GM06990 (cell line): ENCODE data around the gene STOX1.
"Not testable (repeated sequence)": the region's sequence is repeated elsewhere in the genome, so short reads cannot be mapped to it uniquely, and the experiment has no call there.

Experiments
- DNase-seq: peaks from one replicate; pipeline ENCODE4 v3.0.0-alpha.2; 2011; ENCODE audit not compliant: insufficient read length; ENCODE audit errors: extremely low read depth
- H3K27me3 ChIP-seq: replicated peaks from 2 replicates; pipeline ENCODE4 v1.6.0; 2011; ENCODE audit warnings: low read length; ENCODE audit not compliant: control insufficient read depth, insufficient read depth
- H3K36me3 ChIP-seq: 2 replicates; pipeline ENCODE4 v1.5.1; 2011; ENCODE audit warnings: low read length; ENCODE audit not compliant: control insufficient read depth, insufficient read depth
- H3K4me3 ChIP-seq: replicated peaks from 2 replicates; pipeline ENCODE4 v1.5.1; 2011; ENCODE audit warnings: low read depth, mild to moderate bottlenecking, control low read depth, low read length
- TF ChIP-seq, protein P1 (sequence below): IDR thresholded peaks from 2 replicates; pipeline ENCODE4 v1.5.1; 2011; ENCODE audit warnings: low read length, control low read depth, mild to moderate bottlenecking, inconsistent platforms; ENCODE audit not compliant: insufficient read depth, poor library complexity, severe bottlenecking

Gene STOX1

GRCh38 chr10:68901105-68901927 lies 74.0 kb downstream of the STOX1 start, which contains the start of gene DDX50:
Gene DDX50 (plus strand): TSS chr10:68901315. CDS start chr10:68901385, 70 bp downstream.
- no peaks in the 10 kb centered on the region for H3K27me3 ChIP-seq
- DNase-seq: peak; percentile 93
- TF ChIP-seq, protein P1, sequence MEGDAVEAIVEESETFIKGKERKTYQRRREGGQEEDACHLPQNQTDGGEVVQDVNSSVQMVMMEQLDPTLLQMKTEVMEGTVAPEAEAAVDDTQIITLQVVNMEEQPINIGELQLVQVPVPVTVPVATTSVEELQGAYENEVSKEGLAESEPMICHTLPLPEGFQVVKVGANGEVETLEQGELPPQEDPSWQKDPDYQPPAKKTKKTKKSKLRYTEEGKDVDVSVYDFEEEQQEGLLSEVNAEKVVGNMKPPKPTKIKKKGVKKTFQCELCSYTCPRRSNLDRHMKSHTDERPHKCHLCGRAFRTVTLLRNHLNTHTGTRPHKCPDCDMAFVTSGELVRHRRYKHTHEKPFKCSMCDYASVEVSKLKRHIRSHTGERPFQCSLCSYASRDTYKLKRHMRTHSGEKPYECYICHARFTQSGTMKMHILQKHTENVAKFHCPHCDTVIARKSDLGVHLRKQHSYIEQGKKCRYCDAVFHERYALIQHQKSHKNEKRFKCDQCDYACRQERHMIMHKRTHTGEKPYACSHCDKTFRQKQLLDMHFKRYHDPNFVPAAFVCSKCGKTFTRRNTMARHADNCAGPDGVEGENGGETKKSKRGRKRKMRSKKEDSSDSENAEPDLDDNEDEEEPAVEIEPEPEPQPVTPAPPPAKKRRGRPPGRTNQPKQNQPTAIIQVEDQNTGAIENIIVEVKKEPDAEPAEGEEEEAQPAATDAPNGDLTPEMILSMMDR: no peak
- no peaks in the 10 kb centered on the region for H3K36me3 ChIP-seq
- peak within 1 kb of the TSS; percentile 79 for H3K4me3 ChIP-seq

GRCh38 chr10:68902382-68902781 lies 75.1 kb downstream of the STOX1 start:
- peak overlapping the region; percentile 79 for H3K4me3 ChIP-seq
- DNase-seq: no peak
- H3K27me3 ChIP-seq: no peaks in the 10 kb centered on the region
- H3K36me3 ChIP-seq: no peaks in the 10 kb centered on the region; the same call in none of the 2 replicates
- TF ChIP-seq, protein P1: no peak

DNA sequence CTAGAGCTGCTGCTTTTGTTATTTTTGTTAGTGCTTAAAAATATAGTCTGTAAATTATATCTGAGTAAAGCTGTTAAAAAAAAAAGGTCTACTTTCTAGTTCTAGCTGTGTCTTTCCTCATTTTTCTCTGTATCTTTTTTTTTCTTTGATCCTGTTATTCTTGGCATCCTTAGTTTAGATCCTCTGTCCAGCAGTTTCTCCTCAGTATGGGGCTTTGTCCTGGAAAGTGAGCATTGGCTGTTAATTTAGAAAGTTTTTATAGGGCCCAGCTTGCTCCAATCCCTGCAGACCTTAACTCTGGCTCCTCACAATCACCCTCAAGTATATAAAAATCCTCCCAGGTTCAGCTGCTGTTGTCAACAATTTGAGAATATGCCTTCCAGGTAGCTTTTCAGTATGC lies 97.3 kb downstream of the STOX1 start:
- H3K27me3 ChIP-seq: no peaks in the 10 kb centered on the region

GRCh38 chr10:68925489-68925888 lies 98.2 kb downstream of the STOX1 start:
- H3K4me3 ChIP-seq: no peak overlapping the region
- TF ChIP-seq, protein P1: no peak
- no peaks in the 10 kb centered on the region for H3K27me3 ChIP-seq
- no peak for DNase-seq
- peaks cover 3% of the 10 kb centered on the region for H3K36me3 ChIP-seq

More for the DNA sequence above, 97.3 kb downstream of the STOX1 start:
- DNase-seq: no peak
- no peak overlapping the region for H3K4me3 ChIP-seq
- peaks cover 5% of the 10 kb centered on the region for H3K36me3 ChIP-seq
- TF ChIP-seq, protein P1: no peak

- H3K36me3 ChIP-seq: not testable (repeated sequence)
These were observed 101.8 kb downstream of the STOX1 start for GRCh38 chr10:68929157-68929556.

GRCh38 chr10:68929888-68930287 lies 102.6 kb downstream of the STOX1 start:
- not testable (repeated sequence) for DNase-seq, H3K27me3 ChIP-seq, H3K36me3 ChIP-seq, H3K4me3 ChIP-seq

More at GRCh38 chr10:68929157-68929556, 101.8 kb downstream of the STOX1 start:
- H3K4me3 ChIP-seq, DNase-seq, H3K27me3 ChIP-seq: not testable (repeated sequence)

GRCh38 chr10:68932860-68933259 lies 105.5 kb downstream of the STOX1 start:
- not testable (repeated sequence) for H3K27me3 ChIP-seq, DNase-seq, H3K4me3 ChIP-seq, H3K36me3 ChIP-seq
